H1 (cell line): ENCODE measurements around the gene ZBTB9. TPM values are rescaled to one million over a fixed set of nuclear protein-coding genes. Genes with fewer than 3 reads are reported as not detected.

Experiments
- CTCF ChIA-PET: fragments of 300-600 bp; sonication (Branson Sonifier 250); formaldehyde crosslinking; loops from one replicate; lab custom pipeline; 2021; ENCODE audit not compliant: partially characterized antibody; lab: Charles Lee
- POLR2A ChIA-PET: fragments of 300-600 bp; sonication (Branson Sonifier 250); formaldehyde crosslinking; loops from one replicate; lab custom pipeline; 2021; ENCODE audit warnings: inconsistent platforms; ENCODE audit not compliant: partially characterized antibody; lab: Charles Lee
- DNase-seq, 2 experiments: peaks; one replicate each; pipeline versions ENCODE4 v3.0.0 to v3.0.0-alpha.2; 2010 to 2022; ENCODE audit warnings: low spot score in 2 of 2, low read depth in 1 of 2, mixed read lengths in 1 of 2
- FAIRE-seq: peaks from 2 replicates; lab custom pipeline; 2011; peaks lifted over from hg19 to GRCh38; lab: Jason Lieb, UNC
- H2AFZ ChIP-seq: 2 replicates; pipeline ENCODE4 v1.8.1; 2012; ENCODE audit warnings: low read length, inconsistent platforms
- H2AK5ac ChIP-seq: 2 replicates; pipeline ENCODE4 v1.6.1; 2013; ENCODE audit warnings: low read depth, low read length
- H2BK120ac ChIP-seq: replicated peaks from 2 replicates; pipeline ENCODE3; 2013; ENCODE audit warnings: low read depth, low read length, inconsistent platforms
- H2BK12ac ChIP-seq: 2 replicates; pipeline ENCODE4 v1.6.1; 2013; ENCODE audit warnings: low read depth, low read length
- H2BK15ac ChIP-seq: 2 replicates; pipeline ENCODE4 v1.6.1; 2013; ENCODE audit warnings: low read length
- H2BK20ac ChIP-seq: 2 replicates; pipeline ENCODE4 v1.6.1; 2013; ENCODE audit warnings: low read length
- H2BK5ac ChIP-seq: 2 replicates; pipeline ENCODE4 v1.6.1; 2013; ENCODE audit warnings: low read depth, low read length
- H3K14ac ChIP-seq: 2 replicates; pipeline ENCODE4 v1.6.1; 2013; ENCODE audit warnings: inconsistent platforms; ENCODE audit not compliant: insufficient read length
- H3K18ac ChIP-seq: 2 replicates; pipeline ENCODE4 v1.6.1; 2013; ENCODE audit warnings: low read length; ENCODE audit errors: extremely low read depth
- H3K23ac ChIP-seq: 2 replicates; pipeline ENCODE4 v1.6.1; 2013; ENCODE audit warnings: inconsistent platforms; ENCODE audit not compliant: insufficient read length
- H3K23me2 ChIP-seq: 2 replicates; pipeline ENCODE4 v1.6.1; 2013; ENCODE audit warnings: low read depth, low read length
- H3K27ac ChIP-seq: 2 replicates; pipeline ENCODE4 v1.6.1; 2011; ENCODE audit warnings: low read depth, low read length, inconsistent platforms
- H3K27me3 ChIP-seq, 4 experiments: replicated peaks in 1 of 4; 1 replicate in 1 of 4; 2 replicates in 3 of 4; pipeline versions ENCODE4 v1.6.1 to v1.8.1; 2011 to 2013; ENCODE audit warnings: low read length in 3 of 4, mild to moderate bottlenecking in 3 of 4, inconsistent platforms in 2 of 4, mixed read lengths in 2 of 4, moderate library complexity in 1 of 4; ENCODE audit not compliant: control insufficient read depth in 3 of 4, insufficient read depth in 3 of 4; ENCODE audit errors: extremely low read depth in 1 of 4
- H3K36me3 ChIP-seq, 4 experiments: 2 replicates each; pipeline versions ENCODE4 v1.6.1 to v1.8.1; 2011 to 2013; ENCODE audit warnings: mild to moderate bottlenecking in 4 of 4, low read length in 3 of 4, moderate library complexity in 2 of 4, control low read depth in 1 of 4, inconsistent platforms in 1 of 4; ENCODE audit not compliant: insufficient read depth in 4 of 4, control insufficient read depth in 2 of 4
- H3K4ac ChIP-seq: replicated peaks from 2 replicates; pipeline ENCODE3; 2013; ENCODE audit warnings: low read length, low read depth, mixed read lengths, inconsistent platforms; ENCODE audit not compliant: insufficient read length
- H3K4me1 ChIP-seq, 4 experiments: replicated peaks in 1 of 4; 1 replicate in 1 of 4; 2 replicates in 3 of 4; pipeline versions ENCODE4 v1.6.1 to v1.8.1; 2011 to 2013; ENCODE audit warnings: low read length in 3 of 4, inconsistent platforms in 2 of 4, mixed read lengths in 1 of 4; ENCODE audit not compliant: insufficient read depth in 4 of 4, control insufficient read depth in 3 of 4
- H3K4me2 ChIP-seq, 2 experiments: 2 replicates each; pipeline versions ENCODE4 v1.6.1 to v1.8.1; 2011 to 2013; ENCODE audit warnings: low read depth in 2 of 2, low read length in 2 of 2, control low read depth in 1 of 2, inconsistent platforms in 1 of 2, mild to moderate bottlenecking in 1 of 2; ENCODE audit not compliant: insufficient read depth in 1 of 2
- H3K4me3 ChIP-seq, 4 experiments: fragments of 200-600, 300-600 bp in 1 of 4; sonication (generic), shearing (Covaris generic), sonication (Bioruptor Twin) in 1 of 4; 2 replicates each; pipeline versions ENCODE4 v1.5.1 to v1.8.1; 2011 to 2016; ENCODE audit warnings: low read length in 4 of 4, low read depth in 3 of 4, control low read depth in 2 of 4, inconsistent platforms in 2 of 4, mild to moderate bottlenecking in 2 of 4, mixed read lengths in 1 of 4, moderate library complexity in 1 of 4; ENCODE audit not compliant: insufficient read depth in 2 of 4; ENCODE audit errors: extremely low read depth in 1 of 4
- H3K56ac ChIP-seq: replicated peaks from 2 replicates; pipeline ENCODE3; 2013; ENCODE audit warnings: low read depth, mild to moderate bottlenecking, mixed read lengths, low read length, inconsistent platforms; ENCODE audit not compliant: insufficient read length
- H3K79me1 ChIP-seq: 2 replicates; pipeline ENCODE4 v1.6.1; 2013; ENCODE audit warnings: low read depth, low read length, control low read depth
- H3K79me2 ChIP-seq, 2 experiments: 2 replicates each; pipeline versions ENCODE4 v1.6.1 to v1.8.1; 2012 to 2013; ENCODE audit warnings: low read length in 2 of 2, mild to moderate bottlenecking in 2 of 2, inconsistent platforms in 1 of 2; ENCODE audit not compliant: insufficient read depth in 2 of 2, control insufficient read depth in 1 of 2
- H3K9ac ChIP-seq, 4 experiments: replicated peaks in 1 of 4; 1 replicate in 1 of 4; 2 replicates in 3 of 4; pipeline versions ENCODE4 v1.6.1 to v1.8.1; 2011 to 2013; ENCODE audit warnings: low read depth in 3 of 4, low read length in 3 of 4, control low read depth in 2 of 4, mild to moderate bottlenecking in 2 of 4, moderate library complexity in 2 of 4, inconsistent platforms in 1 of 4; ENCODE audit errors: extremely low read depth in 1 of 4
- H3K9me3 ChIP-seq, 2 experiments: 2 replicates each; pipeline versions ENCODE4 v1.6.1 to v1.8.1; 2012 to 2013; ENCODE audit warnings: mild to moderate bottlenecking in 2 of 2, moderate library complexity in 2 of 2, control low read depth in 1 of 2, inconsistent platforms in 1 of 2, low read depth in 1 of 2, low read length in 1 of 2, mixed read lengths in 1 of 2; ENCODE audit not compliant: insufficient read depth in 2 of 2
- H4K20me1 ChIP-seq, 2 experiments: replicated peaks in 1 of 2; 2 replicates each; pipeline versions ENCODE3 to v1.8.1; 2011 to 2013; ENCODE audit warnings: inconsistent platforms in 2 of 2, low read length in 2 of 2, mild to moderate bottlenecking in 1 of 2; ENCODE audit not compliant: insufficient read depth in 2 of 2, control insufficient read depth in 1 of 2
- H4K5ac ChIP-seq: 2 replicates; pipeline ENCODE4 v1.6.1; 2013; ENCODE audit warnings: low read length, low read depth, mixed read lengths, inconsistent platforms; ENCODE audit not compliant: insufficient read length
- H4K8ac ChIP-seq: 2 replicates; pipeline ENCODE4 v1.8.0; 2013; ENCODE audit warnings: mild to moderate bottlenecking, moderate library complexity, low read length, inconsistent platforms; ENCODE audit not compliant: insufficient read depth; ENCODE audit errors: extremely low read depth
- H4K91ac ChIP-seq: replicated peaks from 2 replicates; pipeline ENCODE3; 2013; ENCODE audit warnings: low read length, mixed read lengths, inconsistent platforms; ENCODE audit not compliant: insufficient read length
- BACH1 ChIP-seq: IDR thresholded peaks from 2 replicates; pipeline ENCODE4 v1.6.1; 2012; ENCODE audit warnings: low read length, improper control_type of control experiment
- BCL11A ChIP-seq, 2 experiments: IDR thresholded peaks; one replicate each; pipeline ENCODE4 v1.6.1; 2011; ENCODE audit warnings: low read depth in 2 of 2, low read length in 2 of 2, mild to moderate bottlenecking in 2 of 2
- CBX5 ChIP-seq: fragments of 300-800, 300-1000 bp; sonication (generic); IDR thresholded peaks from 2 replicates; pipeline ENCODE4 v1.7.1; 2016; ENCODE audit warnings: antibody characterized with exemption, low read length, low read depth
- CREB1 ChIP-seq: IDR thresholded peaks from 2 replicates; pipeline ENCODE4 v1.6.1; 2012; ENCODE audit warnings: inconsistent platforms
- MAX ChIP-seq: IDR thresholded peaks from 2 replicates; pipeline ENCODE4 v1.6.1; 2012; ENCODE audit warnings: inconsistent platforms
- RBBP5 ChIP-seq: IDR thresholded peaks from 2 replicates; pipeline ENCODE4 v1.7.1; 2012; ENCODE audit warnings: low read depth, mild to moderate bottlenecking, inconsistent platforms, low read length, moderate library complexity, borderline replicate concordance
- SIN3A ChIP-seq, 2 experiments: IDR thresholded peaks in 1 of 2; conservative IDR thresholded peaks in 1 of 2; 2 replicates each; pipeline ENCODE4 v1.6.1; 2011 to 2012; ENCODE audit warnings: low read length in 2 of 2, improper control_type of control experiment in 1 of 2, low read depth in 1 of 2, mild to moderate bottlenecking in 1 of 2
- WGBS, 2 experiments: shearing (Covaris generic) in 1 of 2; methylation state at CpG; one replicate each; pipeline versions ENCODE4 v1.1.6 to v1.1.7; 2013 to 2015; ENCODE audit warnings: low lambda C conversion rate in 2 of 2, mixed read lengths in 2 of 2, inconsistent platforms in 1 of 2, low coverage in 1 of 2, missing lambda C conversion rate in 1 of 2; ENCODE audit not compliant: insufficient replicate concordance in 2 of 2, insufficient coverage in 1 of 2, insufficient read length in 1 of 2; ENCODE audit errors: extremely low coverage in 1 of 2, missing lambda C conversion rate in 1 of 2; 5-methylcytosine and 5-hydroxymethylcytosine counted together
- polyA plus RNA-seq, 7 experiments: library from polyadenylated mRNA; depleted of rRNA in 3 of 7; stranded (reverse) in 5 of 7; unstranded in 2 of 7; fragments of >200 nt in 5 of 7; fragments of 200-250 nt in 2 of 7; gene quantifications; 1 replicate in 5 of 7; 2 replicates in 1 of 7; 4 replicates in 1 of 7; pipeline versions ENCODE4 v1.2.1 to v1.2.3, GENCODE V29; 2011 to 2013; ENCODE audit warnings: missing spikeins in 2 of 7, mixed read lengths in 2 of 7
- total RNA-seq: library from RNA; stranded (reverse); fragmentation: NEBNext Ultra II Directional; extraction: Animal tissue kit (Norgen Biotek cat#: 25700); gene quantifications from 2 replicates; pipeline ENCODE4 v1.2.1, GENCODE V29; 2021

Gene ZBTB9
- total and polyA plus RNA-seq, 2 of the 8 experiments (the other 6 are each of a cell fraction or from before 2014, with no cell fraction given): 16.9 to 20.2 TPM

DNA sequence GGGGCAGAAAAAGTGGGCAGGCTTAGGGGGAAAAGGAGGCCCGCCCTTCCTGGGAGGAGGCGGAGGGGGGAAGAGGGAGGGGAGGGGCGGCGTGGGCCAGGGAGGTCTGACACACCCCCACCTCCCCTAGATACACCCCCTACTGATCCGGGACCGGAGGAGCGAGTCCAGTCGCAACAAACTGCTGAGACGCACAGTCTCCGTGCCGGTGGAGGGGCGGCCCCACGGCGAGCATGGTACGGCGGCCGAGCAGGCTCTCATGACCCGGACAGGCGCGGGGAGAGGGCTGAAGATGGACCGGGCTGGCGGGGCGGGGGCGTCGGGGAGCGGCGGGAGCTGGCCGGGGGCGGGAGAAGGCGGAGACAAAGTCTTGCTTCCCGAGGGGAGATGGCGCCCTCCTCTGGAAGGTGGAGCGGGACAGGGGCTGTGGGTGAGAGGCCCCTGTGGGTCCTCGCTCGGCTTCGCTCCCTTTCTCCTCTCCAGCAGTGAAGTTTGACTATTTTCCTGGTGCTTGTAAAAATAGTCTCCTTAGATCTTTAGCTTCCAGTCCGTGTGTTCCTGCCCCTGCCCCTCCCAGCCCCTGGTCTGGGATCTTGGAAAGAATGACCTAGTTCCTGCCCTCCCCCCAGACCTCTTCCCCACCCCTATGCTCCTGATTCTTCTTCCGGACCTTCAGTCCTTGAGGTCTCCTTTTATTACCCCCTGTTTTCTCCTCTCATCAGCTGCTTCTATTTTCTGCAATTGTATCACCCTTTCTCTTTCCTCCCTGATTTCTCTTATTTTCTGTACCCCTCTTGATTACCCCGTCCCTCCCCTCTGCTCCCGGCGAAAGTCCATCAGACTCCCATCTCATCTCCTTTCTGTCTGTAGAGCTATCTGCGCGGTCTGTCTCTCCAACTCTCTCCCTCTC lies 28.5 kb upstream of the ZBTB9 start:
- Histone ChIP-seq H3K27me3 (no peaks in the 10 kb centered on the region), H3K36me3 (peaks cover 0 to 11% (median 8%) of the 10 kb centered on the region in 4 experiments; a peak in 5 of 8 replicates), H3K9ac (peak overlapping the region in 3 of 4 experiments; percentile 16 to 50 (median 43); a peak in 2 of 7 replicates), H3K4me1 (peaks cover 6 to 49% (median 19%) of the 10 kb centered on the region in 4 experiments), H3K18ac (peak overlapping the region; percentile 72; the same call in 1 of the 2 replicates), H3K4ac (no peak overlapping the region), H2BK120ac (no peak overlapping the region), H3K14ac (no peak overlapping the region), H3K4me2 (peak overlapping the region; percentile 83 to 87), H3K9me3 (no peaks in the 10 kb centered on the region), H2AK5ac (no peak overlapping the region), H4K91ac (peak overlapping the region; percentile 61), H2BK12ac (no peak overlapping the region), H3K23me2 (peaks cover 18% of the 10 kb centered on the region), H3K27ac (peak overlapping the region; percentile 69; the same call in 1 of the 2 replicates), H2BK5ac (0 out of 2 replicates have a peak overlapping the region, but pooled peaks have one; percentile 90), H2BK15ac (no peak overlapping the region), H3K79me1 (peaks cover 16% of the 10 kb centered on the region), H3K23ac (no peak overlapping the region), H4K5ac (peak overlapping the region; percentile 96), H4K20me1 (peaks cover 0 to 9% of the 10 kb centered on the region in 2 experiments), H3K4me3 (peak overlapping the region; percentile 40 to 70 (median 55)), H3K79me2 (peaks cover 21 to 73% of the 10 kb centered on the region in 2 experiments), H3K56ac (no peak overlapping the region), H2AFZ (no peak overlapping the region), H4K8ac (no peak overlapping the region), H2BK20ac (no peak overlapping the region)
- 11% methylated on average over 5 of the region's 43 CpGs; no CpG with 5 or more reads in 1 of the 2 experiments for WGBS, 2 experiments
- ChIA-PET CTCF (interaction anchor here (0.7 to 4.4 kb wide), 19 partner anchors 9 to 178 kb away, joined by 3 to 37 read pairs (median 4); partner anchors contain the start of genes CUTA and ZBTB22), POLR2A (interaction anchor here (0.6 to 3.6 kb wide), 15 partner anchors 8 to 185 kb away, joined by 3 to 23 read pairs (median 4); partner anchors contain the start of genes B3GALT4, CUTA, PHF1 and ZBTB9)
- FAIRE-seq (no peak), DNase-seq (peak in 1 of 2 experiments; percentile 93)
- TF ChIP-seq SIN3A (conservative IDR thresholded peaks at IDR 0.05 in 1 of 2, IDR thresholded peaks at IDR 0.05 in 1 of 2; ENCODE audit: low read depth in 1 of 2, low read length in 2 of 2) (peak in 1 of 2 experiments; percentile 71; a peak in 1 of 4 replicates), BCL11A (IDR thresholded peaks at IDR 0.05; ENCODE audit: low read depth in 2 of 2, low read length in 2 of 2) (no peak), BACH1 (peak; percentile 28; the same call in 1 of the 2 replicates), RBBP5 (no peak; the same call in 1 of the 2 replicates), CREB1 (no peak), CBX5 (no peak), MAX (peak; percentile 85)
